22Rv1 (cell line): ENCODE data around the gene KRTAP4-11.
"Not testable (repeated sequence)": the region's sequence is repeated elsewhere in the genome, so short reads cannot be mapped to it uniquely, and the experiment has no call there.

ENCODE experiments used
- H3K27ac ChIP-seq: fragments of 450-650 bp; 2 replicates; pipeline ENCODE4 v1.5.1; 2017
- CTCF ChIP-seq: fragments of 450-650 bp; IDR thresholded peaks from 2 replicates; pipeline ENCODE4 v1.5.1; 2017; ENCODE audit warnings: mild to moderate bottlenecking
- ZFX ChIP-seq: fragments of 450-650 bp; IDR thresholded peaks from 2 replicates; pipeline ENCODE4 v1.6.1; 2017; ENCODE audit warnings: antibody characterized with exemption, borderline replicate concordance

KRTAP4-11 gene

GRCh38 chr17:41117846-41118386 lies at the start of gene KRTAP4-11:
TSS of gene KRTAP4-11 (minus strand) at chr17:41118373. CDS start at chr17:41118315, 58 bp downstream.
- not testable (repeated sequence) for H3K27ac ChIP-seq

DNA sequence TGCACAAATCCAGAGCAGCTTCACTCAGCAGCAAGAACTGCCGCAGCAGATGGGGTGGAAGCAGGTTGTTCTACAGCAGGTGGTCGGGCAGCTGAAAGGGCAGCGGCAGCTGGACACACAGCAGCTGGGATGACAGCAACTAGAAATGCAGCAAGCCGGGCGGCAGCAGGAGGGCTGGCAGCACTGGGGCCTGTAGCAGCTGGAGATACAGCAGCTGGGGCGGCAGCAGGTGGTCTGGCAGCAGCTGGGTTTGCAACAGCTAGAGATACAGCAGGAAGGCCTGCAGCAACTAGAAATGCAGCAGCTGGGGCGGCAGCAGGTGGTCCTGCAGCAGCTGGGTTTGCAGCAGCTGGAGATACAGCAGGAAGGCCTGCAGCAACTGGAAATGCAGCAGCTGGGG lies 49.4 kb upstream of the KRTAP4-11 start:
- TF ChIP-seq ZFX, result no peak
- TF ChIP-seq CTCF, result no peak

GRCh38 chr17:41163828-41164227 lies 45.7 kb upstream of the KRTAP4-11 start:
- no peak overlapping the region for H3K27ac ChIP-seq
- no peak for TF ChIP-seq ZFX
- TF ChIP-seq CTCF, result no peak

More for the DNA sequence above, 49.4 kb upstream of the KRTAP4-11 start:
- H3K27ac ChIP-seq, result no peak overlapping the region

- no peak for TF ChIP-seq ZFX
- TF ChIP-seq CTCF, result no peak
- no peak within 1 kb of the TSS for H3K27ac ChIP-seq
These were observed 42.5 kb upstream of the KRTAP4-11 start, which contains the start of gene KRTAP4-4 for GRCh38 chr17:41160648-41161047. TSS of gene KRTAP4-4 (minus strand) at chr17:41160748. CDS start at chr17:41160691, 57 bp downstream.

GRCh38 chr17:41160190-41160589 lies 42.0 kb upstream of the KRTAP4-11 start:
- not testable (repeated sequence) for H3K27ac ChIP-seq

- no peak overlapping the region for H3K27ac ChIP-seq
- TF ChIP-seq CTCF, result no peak
- TF ChIP-seq ZFX, result no peak
These were observed 35.7 kb upstream of the KRTAP4-11 start for GRCh38 chr17:41153856-41154255.

DNA sequence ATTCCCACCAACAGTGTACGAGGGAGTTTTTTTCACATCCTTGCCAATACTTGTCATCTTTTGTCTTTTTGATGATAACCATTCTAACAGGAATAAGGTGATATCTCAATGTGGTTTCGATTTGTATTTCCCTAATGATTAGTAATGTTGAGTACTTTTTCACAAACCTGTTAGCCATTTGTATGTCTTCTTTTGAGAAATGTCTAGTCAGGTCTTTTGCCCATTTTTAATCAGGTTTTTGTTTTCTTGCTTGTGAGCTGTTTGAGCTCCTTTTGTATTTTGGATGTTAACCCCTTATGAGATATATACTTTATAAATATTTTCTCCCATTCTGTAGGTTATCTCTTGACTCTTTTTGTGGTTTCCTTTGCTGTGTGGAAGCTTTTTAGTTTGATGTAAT lies 33.4 kb upstream of the KRTAP4-11 start:
- TF ChIP-seq CTCF (no peak), ZFX (no peak)
- H3K27ac ChIP-seq, result no peak overlapping the region

DNA sequence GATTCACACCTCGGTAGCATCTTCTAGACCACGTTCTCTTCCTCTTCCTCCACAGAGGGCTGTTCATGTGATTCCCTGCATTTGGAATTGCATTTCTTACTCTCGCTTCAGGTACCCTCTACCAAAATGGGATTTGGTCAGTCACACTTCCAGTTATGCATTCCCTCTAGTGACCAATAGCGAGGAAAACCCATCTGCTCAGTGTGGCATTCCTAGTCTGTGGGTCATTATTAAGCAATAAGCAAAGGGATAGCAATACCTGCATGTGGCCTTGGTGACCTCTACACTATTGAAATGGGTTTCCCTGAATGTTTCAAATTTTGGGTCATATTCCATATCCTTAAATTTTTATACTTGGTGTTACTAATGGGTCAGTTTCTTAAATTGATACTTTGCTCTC lies 31.9 kb upstream of the KRTAP4-11 start:
- no peak overlapping the region for H3K27ac ChIP-seq
- TF ChIP-seq ZFX (no peak), CTCF (no peak)

DNA sequence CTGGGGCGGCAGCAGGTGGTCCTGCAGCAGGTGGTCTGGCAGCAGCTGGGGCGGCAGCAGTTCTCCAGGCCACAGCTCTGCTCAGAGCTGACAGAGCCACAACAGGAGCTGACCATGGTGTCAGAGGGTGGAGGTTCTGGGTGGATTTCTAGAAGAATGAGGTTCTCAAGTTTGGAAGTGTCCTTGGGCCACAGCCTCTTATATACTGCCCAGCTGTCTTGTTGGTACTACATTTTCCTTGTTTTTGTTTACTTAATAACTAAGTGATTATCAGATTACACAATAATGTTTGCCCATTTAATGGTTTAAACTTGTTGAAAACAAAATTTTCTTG lies 31.4 kb upstream of the KRTAP4-11 start, which contains the start of gene KRTAP4-5:
TSS of gene KRTAP4-5 (minus strand) at position 174 of the 334 bp plus-strand sequence. CDS start at position 116, 58 bp downstream.
- no peak within 1 kb of the TSS for H3K27ac ChIP-seq
- no peak for TF ChIP-seq ZFX
- TF ChIP-seq CTCF, result no peak

DNA sequence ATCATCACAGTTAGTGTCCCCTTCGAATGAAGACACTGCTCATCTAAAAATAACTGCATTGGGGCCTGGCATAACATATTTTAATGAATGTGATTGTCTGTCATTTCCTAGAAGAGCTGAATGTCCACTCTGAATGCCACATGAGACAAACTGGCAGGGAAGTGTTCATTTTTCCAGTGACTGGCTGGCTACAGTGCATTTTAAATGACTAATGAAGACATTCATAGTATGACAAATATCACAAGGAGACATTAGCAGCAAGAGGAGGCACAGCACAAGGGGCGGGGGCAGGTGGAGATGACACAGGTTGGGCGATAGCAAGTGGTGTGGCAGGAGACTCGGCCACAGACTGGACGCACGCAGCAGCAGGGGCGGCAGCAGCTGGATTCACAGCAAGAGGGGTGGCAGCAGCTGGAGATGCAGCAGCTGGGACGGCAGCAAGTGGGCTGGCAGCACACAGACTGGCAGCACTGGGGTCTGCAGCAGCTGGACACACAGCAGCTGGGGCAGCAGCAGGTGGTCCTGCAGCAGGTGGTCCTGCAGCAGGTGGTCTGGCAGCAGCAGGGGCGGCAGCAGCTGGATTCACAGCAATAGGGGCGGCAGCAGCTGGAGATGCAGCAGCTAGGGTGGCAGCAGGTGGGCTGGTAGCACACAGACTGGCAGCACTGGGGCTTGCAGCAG lies 30.9 kb upstream of the KRTAP4-11 start:
- not testable (repeated sequence) for H3K27ac ChIP-seq
